PC-3 (cell line): ENCODE data around the gene TSPAN1.

Experiments used
- CTCF ChIP-seq: fragments of 300-600 bp; sonication (generic); conservative IDR thresholded peaks from 2 replicates; pipeline ENCODE4 v1.5.1; 2017; ENCODE audit warnings: antibody characterized with exemption, low read depth, mild to moderate bottlenecking, low read length
- EZH2phosphoT487 ChIP-seq: fragments of 300-600 bp; sonication (generic); IDR thresholded peaks from 2 replicates; pipeline ENCODE4 v1.6.1; 2018; ENCODE audit warnings: mild to moderate bottlenecking, antibody characterized with exemption, low read length, borderline replicate concordance

DNA sequence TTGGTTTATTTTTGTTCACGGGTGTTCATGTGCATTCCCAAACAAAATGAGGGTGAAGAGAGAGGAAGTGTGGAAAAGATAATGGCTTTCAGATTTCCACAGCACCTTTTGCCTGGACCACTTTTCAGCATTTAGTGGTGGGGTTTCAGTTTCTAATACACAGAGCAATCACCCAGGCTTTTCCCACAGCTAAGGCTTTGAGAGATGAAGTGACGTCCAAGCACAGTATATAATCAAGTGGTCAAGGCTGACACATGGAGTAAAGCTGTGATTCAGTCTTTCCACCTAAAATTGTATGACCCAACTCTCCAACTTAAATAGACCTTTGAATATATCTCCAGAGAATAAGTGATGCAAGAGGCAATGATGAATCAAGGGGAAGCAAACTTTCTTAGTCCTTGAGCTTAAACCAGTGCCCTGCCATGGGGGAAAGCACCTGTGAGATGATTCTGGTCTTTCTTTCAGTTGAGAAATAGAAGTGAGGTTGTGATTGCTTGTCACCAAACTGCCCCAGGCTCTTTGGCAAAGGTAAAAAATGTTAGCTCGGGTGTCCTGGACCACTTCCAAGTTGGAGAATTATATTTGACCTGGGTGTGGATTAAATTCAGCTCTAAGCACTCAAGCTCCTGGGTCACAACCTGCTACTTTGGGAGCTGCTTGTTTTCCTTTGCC, 40.1 kb upstream of the TSPAN1 start:
- TF ChIP-seq CTCF, result no peak
- no peak for TF ChIP-seq EZH2phosphoT487
